Measurements from ENCODE around the gene CHML. TPM values are rescaled to one million over a fixed set of nuclear protein-coding genes. Genes with fewer than 3 reads are reported as not detected.

CHML gene
- total RNA-seq, 2 experiments from 2014 or later = 8.2 to 10.0 TPM

Other genes with a start within 250 kb of the CHML start
- gene FH, start 120.6 kb downstream of the CHML start, total RNA-seq = 10 to 100 TPM; 65.6 to 88.1 TPM
- gene KMO, start 108.0 kb downstream of the CHML start, total RNA-seq = not detected
- gene OPN3, start within 50 bp of the CHML start, total RNA-seq = 10 to 100 TPM in 1 of 2 experiments, 1 to 10 TPM in 1; 9.7 to 11.1 TPM
- under 1 TPM; 0.12 TPM for gene WDR64, start 11.9 kb upstream of the CHML start, total RNA-seq
- gene EXO1, start 207.8 kb upstream of the CHML start, total RNA-seq = 10 to 100 TPM; 46.3 to 51.6 TPM

Measured in activated CD8-positive, alpha-beta memory T cell treated with anti-CD3 and anti-CD28 coated beads, Interleukin-2, amount 10 ng/mL, durations not matched to agents 7 days and 5 days (primary cell).